Measurements from ENCODE around the gene ATXN1L.

- TF ChIP-seq CTCF (IDR thresholded peaks at IDR 0.05; ENCODE audit: poor library complexity) (no peak), EZH2 (IDR thresholded peaks at IDR 0.05; ENCODE audit: borderline replicate concordance) (no peak)
Observed at GRCh38 chr16:71854369-71854948, 8.7 kb downstream of the ATXN1L start.
